GM19468 (cell line): ENCODE measurements around the gene GFPT2.

Experiments
- ATAC-seq: cut with Tn5 transposase; IDR thresholded peaks from one replicate; pipeline ENCODE4 v1.9.1; 2021; ENCODE audit warnings: mild to moderate bottlenecking, moderate library complexity, moderate number of reproducible peaks; ENCODE audit not compliant: unreplicated experiment; ENCODE audit errors: extremely low read depth

GFPT2 gene

DNA sequence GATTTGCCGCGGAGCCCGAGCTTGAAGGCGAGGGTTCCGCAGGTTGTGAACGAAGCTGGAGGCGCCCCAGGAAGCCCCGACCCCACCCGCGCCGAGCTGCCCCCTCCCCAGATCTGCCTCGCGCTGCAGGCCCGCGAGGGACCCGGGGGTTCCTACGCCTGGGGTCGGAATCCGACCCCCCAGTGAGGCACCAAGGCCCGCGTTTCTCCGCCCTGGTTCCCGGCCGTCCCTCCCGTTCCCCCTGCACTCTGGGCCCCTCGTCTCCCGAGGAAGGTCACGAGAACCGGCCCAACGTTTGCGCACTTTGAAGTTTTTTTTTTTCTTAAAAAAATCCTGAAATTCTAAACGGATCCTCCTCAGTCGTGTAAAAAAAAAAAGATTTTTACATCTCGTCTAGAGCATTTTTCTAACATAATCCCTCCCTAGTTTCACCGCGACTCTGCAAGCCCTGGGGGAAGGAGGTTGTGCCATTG is 880 bp upstream of the GFPT2 start:
- ATAC-seq, result no peak

DNA sequence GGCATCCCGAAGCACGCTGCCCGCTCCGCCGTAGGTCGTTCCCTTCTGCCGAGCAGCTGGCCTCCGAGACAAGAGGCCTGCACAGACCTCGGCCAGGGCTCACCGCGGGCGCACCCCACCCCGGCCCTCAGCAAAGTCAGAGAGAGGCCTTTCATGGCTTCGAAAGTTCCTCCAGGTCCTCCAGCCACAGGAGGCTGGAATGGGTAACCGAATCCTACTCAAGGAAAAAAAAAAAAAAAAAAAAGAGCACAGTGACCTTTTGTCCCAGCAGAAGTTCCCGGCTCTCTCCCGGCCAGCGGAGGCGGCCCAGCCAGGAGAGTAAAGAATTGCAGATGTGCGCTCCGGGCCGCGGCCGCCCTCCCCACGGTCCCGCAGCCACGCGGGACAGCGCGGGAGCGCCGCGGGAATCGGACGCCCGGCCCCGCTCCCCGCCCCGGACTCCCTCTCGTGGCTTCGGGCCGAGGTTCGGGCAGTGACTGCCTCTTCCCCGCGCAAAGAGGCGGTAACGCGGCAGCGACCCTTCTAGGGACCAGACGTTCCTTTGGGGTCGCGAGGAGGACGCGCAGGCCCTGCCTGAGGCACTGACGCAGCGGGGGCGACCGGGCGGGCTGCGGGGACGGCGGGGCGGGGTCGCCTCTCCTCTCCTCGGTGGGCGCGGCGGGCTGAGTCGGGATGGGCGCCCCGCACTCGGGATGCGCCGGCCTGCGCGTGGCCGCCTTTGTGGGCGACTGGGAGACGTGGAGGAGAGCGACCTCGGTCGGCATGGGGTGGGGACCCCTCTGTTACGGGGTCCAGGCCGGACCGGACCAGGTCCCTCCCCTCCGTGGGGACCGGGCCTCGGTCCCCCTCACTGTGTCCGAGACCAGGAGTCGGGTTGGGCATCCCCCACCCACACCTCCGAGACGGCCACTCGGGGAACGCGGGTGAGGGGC is 754 bp downstream of the GFPT2 start:
- no peak for ATAC-seq

DNA sequence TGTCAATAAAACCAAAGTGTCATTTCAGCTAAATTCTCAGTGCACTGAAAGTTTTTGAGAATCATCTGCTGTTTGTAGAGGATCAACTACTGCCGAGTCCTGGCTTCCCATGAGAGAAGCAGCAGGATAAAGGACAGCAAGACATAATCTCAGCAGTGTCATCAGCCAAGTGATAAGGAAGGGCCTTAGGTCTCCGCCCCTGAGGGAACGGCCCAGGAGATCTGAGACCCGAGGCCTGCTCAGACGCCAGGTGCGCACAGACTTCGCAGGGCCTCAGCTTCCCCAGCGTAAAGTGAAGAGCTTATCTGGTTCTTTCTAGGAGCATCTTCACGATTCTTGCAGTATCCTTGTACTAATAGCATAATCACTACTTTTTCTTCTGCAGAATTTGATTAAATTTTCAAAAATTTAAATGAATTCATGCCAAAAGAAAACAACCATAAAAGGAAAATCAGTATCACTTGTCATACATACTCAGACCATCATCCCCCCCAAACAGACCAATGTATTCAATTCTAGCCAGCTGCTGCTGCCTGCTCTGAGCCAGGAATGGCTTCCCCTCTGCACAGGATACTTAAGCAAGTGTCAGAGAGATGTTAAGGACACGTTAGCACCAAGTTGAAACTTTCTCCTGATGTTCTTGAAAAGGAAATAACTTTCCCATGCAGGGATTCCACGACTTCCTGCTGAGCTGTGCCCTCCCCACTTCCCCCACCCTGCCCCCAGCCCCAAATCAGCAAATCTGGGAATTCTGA is 2.2 kb downstream of the GFPT2 start:
- ATAC-seq, result no peak

DNA sequence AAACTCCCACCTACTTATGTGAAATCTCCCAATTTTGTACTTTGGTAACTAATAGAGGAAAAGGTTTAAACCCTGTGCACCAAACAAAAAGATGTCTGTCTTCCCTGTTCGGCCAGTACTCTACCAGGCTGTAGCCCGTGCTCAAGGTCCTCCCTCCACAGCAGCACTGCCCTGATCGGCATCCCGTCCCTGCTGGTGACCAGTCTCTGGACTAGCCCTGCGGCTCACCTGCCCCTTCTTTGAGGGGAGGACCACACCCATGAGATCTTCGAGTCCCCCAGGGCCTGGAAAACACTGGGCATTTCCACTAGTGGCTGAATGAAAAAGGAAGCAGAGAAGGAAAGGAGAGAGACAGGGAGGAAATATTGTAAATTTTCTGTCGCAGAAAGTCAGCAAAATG is 2.8 kb downstream of the GFPT2 start:
- ATAC-seq, result no peak

DNA sequence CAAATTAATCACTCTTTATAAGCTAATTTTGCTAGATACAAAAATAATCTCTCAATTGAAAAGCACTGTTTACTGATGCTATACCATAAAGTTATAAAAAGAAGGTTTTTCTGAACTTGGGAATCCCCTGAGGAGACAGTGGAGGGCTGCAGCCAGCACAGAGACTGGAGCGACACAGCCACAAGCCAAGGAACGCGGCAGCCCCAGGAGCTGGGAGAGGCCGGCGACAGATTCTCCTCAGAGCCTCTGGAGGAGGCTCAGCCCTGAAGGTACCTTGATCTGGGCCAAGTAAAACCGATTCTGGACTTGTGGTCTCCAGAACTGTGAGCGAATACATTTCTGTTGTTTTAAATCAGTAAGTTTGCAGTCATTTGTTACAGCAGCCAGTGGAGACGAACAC is 3.7 kb downstream of the GFPT2 start:
- ATAC-seq, result no peak

DNA sequence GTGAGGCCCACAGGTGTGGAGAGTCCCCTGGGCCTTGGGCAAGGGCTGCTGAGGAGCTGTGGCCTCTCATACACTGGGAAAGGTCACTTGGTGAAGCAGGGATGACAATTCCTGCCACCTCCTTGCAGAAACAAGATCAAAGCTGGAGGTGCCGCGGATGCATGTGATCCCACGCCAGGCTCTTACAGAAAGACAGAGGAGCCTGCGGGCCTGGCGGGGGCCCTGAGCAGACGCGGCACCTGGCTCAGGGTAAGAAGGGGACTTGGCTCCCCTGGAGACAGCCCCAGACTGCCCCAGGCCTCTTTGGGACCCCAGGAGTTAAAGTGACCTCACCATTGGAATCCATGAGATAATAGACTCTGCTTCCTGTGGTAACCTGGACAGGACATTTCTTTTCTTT is 4.8 kb downstream of the GFPT2 start:
- no peak for ATAC-seq

DNA sequence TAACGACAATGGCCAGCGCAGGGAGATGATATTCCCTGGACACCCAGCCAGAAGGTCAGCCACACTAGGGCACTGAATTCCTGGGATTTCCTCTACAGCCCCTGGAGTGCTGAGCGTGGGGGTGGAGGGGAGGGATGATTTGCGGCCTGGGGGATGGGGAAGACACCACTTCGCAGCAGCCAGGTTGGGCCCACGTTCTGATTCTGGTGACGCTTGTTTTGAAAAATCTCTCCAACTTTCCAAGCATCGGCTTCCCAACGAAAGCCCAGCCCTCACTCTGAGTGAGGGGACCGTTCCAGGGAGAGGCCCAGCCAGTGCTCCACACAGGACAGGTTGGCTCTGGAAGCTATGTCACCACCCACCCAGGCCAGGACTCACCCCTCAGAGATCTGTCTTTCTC is 5.4 kb downstream of the GFPT2 start:
- no peak for ATAC-seq

DNA sequence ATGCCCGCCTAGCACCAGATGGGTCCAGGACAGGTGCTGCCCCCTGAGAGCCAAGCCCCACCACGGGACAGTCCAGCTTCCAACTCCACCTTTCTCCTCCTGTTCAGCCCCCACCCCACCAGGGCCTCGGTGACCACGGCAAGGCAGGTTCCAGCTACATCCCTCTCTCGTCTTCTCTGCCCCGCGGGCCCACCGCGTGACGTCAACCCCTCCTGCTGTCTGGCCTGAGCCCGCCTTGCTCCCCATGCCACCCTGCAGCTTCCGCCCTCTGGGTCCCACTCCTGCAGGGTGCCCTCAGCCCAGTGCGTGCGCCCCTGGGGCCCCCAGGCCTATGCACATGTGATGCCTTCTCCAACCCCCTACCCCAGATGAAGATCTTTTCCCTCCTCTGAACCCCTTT is 6.8 kb downstream of the GFPT2 start:
- ATAC-seq, result no peak

DNA sequence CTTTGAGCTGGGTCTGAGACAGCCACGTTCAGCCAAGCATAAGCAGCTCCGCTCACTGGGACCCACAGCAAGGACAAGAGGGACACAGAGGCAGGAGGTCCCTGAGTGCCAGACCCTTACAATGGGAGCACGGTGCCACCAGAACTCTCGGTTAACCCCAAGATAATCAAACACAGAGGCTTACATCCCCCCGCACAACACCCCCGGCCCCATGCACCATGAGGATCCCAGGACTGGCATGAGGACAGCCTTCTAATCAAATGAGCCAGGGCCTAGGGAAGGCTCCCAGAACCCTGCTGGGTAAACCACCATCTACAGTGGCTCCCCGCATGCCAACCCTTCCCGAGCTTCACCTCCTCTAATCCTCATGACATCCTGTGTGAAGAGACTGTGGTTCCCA is 7.4 kb downstream of the GFPT2 start:
- ATAC-seq, result no peak

DNA sequence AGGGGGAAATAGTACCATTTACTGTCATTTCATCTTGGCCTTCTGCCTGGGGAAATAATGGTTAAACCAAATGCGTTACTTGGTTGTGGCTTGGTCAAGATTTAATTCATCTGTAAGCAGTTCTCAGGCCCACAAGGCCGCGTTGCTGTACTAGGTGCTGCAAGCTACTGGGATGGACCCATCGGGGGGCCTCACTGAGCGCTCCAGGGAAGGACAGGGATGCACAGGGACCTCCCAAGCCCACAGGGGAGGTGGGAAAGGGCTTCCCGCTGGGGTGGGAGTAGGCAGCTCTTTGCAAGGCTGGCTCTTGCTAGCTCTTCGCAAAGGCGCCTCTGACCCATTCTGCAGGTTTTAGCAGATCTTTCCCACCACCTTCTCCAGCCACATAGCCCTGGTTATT is 8.0 kb downstream of the GFPT2 start:
- ATAC-seq, result no peak

DNA sequence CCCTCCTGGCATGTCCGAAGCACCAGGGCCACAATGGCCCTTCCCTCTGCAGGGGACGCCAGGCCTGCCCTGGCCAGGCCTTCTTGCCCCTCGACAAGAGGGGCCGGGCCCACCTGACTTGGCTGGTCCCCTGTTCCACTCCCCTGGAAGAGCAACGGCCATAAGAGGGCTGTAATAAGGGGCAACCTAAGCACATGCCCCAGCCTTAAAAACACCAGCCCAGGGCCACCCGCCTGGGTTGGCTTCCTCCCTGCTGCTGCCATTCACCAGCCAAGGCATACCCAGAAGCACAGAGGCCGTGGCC is 8.5 kb downstream of the GFPT2 start:
- ATAC-seq, result no peak

DNA sequence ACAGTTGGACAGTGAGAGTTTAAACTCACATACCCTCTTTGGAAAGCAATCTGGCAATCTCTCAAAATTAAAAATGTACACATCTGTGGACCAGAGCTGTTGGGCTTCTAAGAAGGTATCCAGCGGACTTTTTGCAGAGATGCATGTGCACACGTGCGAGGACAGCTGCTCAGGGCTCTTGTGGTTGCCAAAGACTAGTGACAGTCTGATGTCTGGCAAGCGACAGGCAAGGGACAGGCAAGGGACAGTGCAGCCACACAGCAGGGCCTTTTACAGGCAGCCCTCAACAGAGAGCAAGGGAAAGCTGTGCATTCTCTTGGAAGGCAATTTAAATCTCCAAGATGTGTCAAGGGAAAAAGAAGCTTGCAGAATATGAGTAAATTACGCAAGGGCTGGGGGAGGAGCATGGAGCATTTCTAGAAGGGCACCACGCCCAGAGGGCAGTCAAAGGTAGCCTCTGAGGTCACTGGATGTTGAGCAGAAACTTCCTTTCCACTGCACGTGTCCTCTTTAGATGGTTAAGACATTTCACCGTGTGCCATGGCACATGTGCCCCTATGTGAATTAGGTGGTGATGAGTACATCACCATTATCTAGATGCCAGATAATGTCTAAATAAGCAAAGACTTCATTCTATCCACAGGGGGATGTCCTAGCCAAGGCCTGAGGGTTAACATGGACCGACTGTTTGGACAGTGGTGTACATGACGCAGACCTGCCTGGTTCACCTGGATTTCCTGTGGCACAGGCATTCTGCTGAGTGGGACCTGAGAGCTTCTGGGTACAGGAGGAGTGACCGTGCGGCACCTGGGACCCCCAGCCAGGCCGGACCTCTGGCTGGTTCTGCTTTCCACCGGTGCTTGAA is 9.1 kb downstream of the GFPT2 start:
- no peak for ATAC-seq

DNA sequence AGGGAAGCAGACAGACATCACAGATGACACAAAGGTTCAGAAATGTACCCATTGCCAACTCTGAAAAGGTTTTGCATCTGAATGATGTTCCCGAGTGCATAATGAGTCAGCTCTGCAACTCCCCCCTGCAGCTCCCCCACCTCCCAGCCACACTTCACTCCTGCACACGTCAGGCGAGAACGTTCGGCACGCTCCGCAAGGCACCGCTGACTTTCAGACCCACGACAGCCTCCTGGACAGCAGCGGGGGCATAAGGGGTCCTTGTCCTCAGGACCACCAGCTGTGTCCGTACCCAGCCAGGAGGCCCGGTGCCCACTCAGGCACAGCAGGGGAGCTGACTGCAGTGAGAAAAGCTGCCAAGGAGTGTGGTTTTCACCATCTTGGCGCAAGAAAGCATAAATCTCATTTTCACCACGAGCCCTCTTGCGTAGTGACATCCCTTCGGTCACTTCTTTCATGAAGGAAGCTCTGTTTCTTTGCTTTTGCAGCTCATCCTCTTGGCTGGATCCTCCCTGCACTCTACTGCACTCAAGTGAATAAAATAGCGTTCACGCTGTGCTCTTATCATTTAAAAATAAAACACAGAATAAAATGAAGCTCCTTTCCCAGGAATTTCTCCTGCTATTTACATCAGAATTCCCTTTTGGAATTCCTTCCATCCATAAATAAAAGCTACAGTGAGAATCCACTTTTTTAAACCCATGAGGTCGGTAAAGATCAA is 9.9 kb downstream of the GFPT2 start:
- ATAC-seq, result no peak

DNA sequence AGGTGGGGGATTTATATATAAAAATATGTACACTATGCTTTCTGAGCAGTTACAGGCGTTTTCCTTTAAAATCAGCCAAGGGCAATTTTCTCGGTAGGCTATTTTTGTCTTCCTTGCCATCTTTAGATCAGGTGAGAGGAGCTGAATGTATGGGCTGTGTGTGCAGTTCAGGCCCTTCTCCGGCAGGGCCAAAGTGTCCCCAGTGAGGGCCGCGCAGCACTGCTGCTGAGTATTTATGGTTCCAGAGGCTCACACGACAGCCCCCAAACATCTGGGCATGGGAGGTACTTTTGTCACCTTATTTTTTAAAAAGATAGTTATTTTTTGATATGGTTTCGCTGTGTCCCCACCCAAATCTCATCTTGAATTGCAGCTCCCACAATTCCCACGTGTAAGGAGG is 11.5 kb downstream of the GFPT2 start:
- ATAC-seq, result no peak

DNA sequence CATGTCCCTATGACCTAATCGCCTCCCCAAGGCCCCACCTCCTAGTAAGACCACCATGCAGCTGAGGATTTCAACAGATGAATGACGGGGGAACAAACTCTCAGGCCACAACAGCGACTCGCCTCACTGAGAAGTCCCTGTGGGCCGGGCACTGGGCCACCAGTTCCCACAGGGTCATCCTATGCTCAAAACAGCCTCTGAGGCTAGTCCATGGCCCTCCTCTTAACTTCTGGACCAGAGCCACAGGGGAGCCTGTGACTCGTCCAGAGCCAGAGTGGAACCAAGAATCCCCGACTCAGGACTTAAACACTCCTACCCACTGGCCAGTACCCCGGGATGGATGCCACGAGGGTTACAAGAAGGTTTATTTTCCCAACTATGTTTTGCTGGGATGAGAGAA is 12.3 kb downstream of the GFPT2 start:
- ATAC-seq, result no peak

DNA sequence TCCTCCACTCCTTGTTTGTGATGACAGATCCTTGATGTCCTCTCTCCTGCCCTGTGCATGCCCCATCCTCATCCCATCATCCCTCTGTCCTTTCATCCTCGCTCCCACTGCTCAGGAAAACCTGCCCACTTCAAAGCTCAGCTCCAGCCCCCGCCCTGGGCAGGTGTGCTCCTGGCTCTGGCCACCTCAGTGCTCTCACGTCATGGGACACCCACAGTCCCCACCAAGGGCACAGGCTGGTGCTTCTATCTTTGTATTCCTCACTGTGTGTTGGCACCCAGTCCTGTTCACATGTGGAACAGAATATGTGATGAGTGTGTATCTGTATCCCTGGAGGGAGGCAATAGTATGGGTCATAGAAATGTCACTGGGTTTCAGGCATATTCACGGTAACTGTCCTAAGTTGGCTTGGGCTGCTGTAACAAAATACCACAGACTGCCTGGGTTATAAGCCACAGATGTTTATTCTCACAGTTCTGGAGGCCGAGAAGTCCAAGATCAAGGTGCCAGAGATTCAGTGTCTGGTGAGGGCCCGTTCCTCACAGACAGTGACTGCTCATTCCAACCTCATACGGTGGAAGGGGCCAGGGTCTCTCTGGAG is 13.5 kb downstream of the GFPT2 start:
- ATAC-seq, result no peak

DNA sequence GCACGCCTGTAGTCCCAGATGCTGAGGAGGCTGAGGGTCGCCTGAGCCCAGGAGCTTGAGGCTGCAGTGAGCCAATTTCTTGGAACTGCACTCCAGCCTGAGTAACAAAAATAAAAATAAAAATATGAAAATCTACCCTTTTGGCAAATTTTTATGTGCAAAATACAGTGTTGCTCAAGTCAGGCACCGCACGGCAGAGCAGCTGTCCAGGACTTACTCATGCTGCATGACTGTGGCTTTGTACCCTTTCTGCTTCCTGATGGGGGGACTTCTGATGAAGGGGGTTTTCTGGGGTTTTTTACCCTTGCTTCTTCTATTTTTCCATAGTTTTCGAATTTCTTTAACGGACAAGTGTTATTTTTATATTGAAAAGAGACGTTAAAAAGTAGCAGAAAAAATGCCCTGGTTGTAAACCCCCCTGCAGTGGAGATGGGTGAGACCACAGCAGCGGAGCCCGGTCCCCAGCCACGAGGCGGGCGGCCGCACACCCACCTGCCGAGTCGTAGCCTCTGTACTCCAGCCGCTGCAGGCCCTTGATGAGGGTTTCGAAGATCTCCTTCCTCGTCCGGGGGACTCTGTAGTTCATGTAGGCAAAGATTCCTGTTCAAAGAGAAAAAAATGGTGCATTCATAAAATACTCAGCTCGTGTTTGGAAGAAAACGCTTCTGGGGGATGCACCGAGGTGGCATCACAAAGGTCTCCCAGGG is 15.0 kb downstream of the GFPT2 start:
- ATAC-seq, result no peak

DNA sequence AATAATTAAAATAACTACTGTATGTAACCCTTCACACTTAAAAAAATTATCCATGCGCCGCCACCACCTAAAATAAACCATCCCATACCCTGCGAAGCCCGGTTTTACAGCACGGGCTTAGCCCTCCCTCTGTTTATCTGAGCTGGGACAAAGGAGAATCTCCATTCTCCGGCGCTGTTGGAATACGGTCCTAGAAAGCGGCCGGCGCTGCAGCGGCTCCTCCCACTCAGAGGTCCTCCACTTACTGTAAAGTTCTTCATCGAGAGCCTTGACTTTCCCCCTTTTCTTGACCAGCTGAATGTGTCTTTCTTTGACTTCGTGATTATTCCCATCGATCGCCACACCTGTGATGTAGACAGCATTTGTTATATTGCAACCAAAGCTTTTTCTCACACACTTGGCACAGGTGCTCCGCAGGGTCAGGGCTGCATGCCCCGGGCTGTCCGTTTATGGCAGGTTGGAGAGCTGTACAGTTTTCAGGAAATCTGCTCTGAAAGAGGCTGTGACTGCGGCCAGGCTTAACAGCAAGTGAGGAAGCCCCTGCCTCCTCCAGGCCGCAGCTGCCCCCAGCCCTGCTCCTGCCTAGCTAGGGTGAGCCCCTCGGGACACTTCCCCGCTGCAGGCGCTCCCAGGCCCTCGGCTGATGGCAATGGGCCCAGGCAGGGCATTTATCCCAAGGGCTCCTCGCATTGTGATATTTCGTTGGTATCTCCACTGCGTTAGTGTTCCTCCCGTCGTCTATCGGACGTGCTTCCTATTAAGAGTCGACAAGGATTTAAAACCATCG is 16.7 kb downstream of the GFPT2 start:
- ATAC-seq, result no peak
